K562 (cell line): ENCODE measurements around the gene FBRS. TPM values are rescaled to one million over a fixed set of nuclear protein-coding genes. Genes with fewer than 3 reads are reported as not detected.
A peak's percentile ranks its signal among the peaks of the same experiment; 100 is the strongest.

ENCODE experiments used
- BRCA1 ChIP-seq, 2 experiments: fragments of 450-650 bp in 1 of 2; sonication (generic) in 1 of 2; formaldehyde crosslinking in 1 of 2; IDR thresholded peaks; 2 replicates each; pipeline versions ENCODE4 v1.5.0 to v1.6.1; 2017 to 2020; ENCODE audit warnings: mild to moderate bottlenecking in 1 of 2, missing genetic modification reagents in 1 of 2
- ELF2 ChIP-seq: fragments of 250-450 bp; sonication (Bioruptor Pico); IDR thresholded peaks from 2 replicates; pipeline ENCODE4 v1.5.0; 2021; ENCODE audit warnings: mild to moderate bottlenecking
- GATAD2A ChIP-seq: fragments of 450-650 bp; IDR thresholded peaks from 2 replicates; pipeline ENCODE4 v1.6.1; 2017
- HDGF ChIP-seq: fragments of 450-650 bp; IDR thresholded peaks from 2 replicates; pipeline ENCODE4 v1.6.1; 2016
- HMGN3 ChIP-seq: IDR thresholded peaks from 2 replicates; pipeline ENCODE4 v1.6.1; 2011; ENCODE audit warnings: borderline replicate concordance, low read depth, mild to moderate bottlenecking, mixed read lengths, low read length; ENCODE audit not compliant: insufficient read length; ENCODE audit errors: extremely low read depth
- IFI16 ChIP-seq: fragments of 250-450 bp; sonication (Bioruptor Pico); IDR thresholded peaks from 2 replicates; pipeline ENCODE4 v2.1.2; 2022; ENCODE audit warnings: mild to moderate bottlenecking, inconsistent platforms
- ILF3 ChIP-seq: fragments of 450-650 bp; IDR thresholded peaks from 2 replicates; pipeline ENCODE4 v1.6.1; 2018; ENCODE audit warnings: antibody characterized with exemption, mild to moderate bottlenecking, moderate library complexity, borderline replicate concordance
- KLF6 ChIP-seq: fragments of 250-450 bp; sonication (Bioruptor Pico); IDR thresholded peaks from 2 replicates; pipeline ENCODE4 v1.4.0; 2020; ENCODE audit warnings: mild to moderate bottlenecking, moderate library complexity, borderline replicate concordance
- NELFE ChIP-seq: IDR thresholded peaks from 2 replicates; pipeline ENCODE4 v1.6.1; 2011; ENCODE audit warnings: mild to moderate bottlenecking; ENCODE audit not compliant: insufficient read depth, insufficient read length
- POLR3G ChIP-seq: IDR thresholded peaks from 2 replicates; pipeline ENCODE4 v1.6.1; 2011; ENCODE audit not compliant: insufficient read length, insufficient replicate concordance; ENCODE audit errors: extremely low read depth
- PYGO2 ChIP-seq: fragments of 450-650 bp; IDR thresholded peaks from 2 replicates; pipeline ENCODE4 v1.6.1; 2016; ENCODE audit warnings: mild to moderate bottlenecking, missing genetic modification characterization, moderate library complexity, missing compliant biosample characterization
- RCOR1 ChIP-seq, 2 experiments: IDR thresholded peaks; 2 replicates each; pipeline ENCODE4 v1.6.1; 2012; ENCODE audit warnings: low read depth in 2 of 2, low read length in 2 of 2, borderline replicate concordance in 1 of 2, improper control_type of control experiment in 1 of 2
- TGIF2 ChIP-seq: sonication (generic); formaldehyde crosslinking; IDR thresholded peaks from 2 replicates; pipeline ENCODE4 v1.8.1; 2022; ENCODE audit warnings: mild to moderate bottlenecking, missing genetic modification reagents, moderate library complexity
- ZC3H4 ChIP-seq: sonication (generic); formaldehyde crosslinking; IDR thresholded peaks from 2 replicates; pipeline ENCODE4 v1.9.0; 2021; ENCODE audit warnings: missing genetic modification reagents, borderline replicate concordance
- ZNF232 ChIP-seq: sonication (generic); formaldehyde crosslinking; IDR thresholded peaks from 2 replicates; pipeline ENCODE4 v1.8.0; 2022; ENCODE audit warnings: mild to moderate bottlenecking, missing genetic modification reagents
- ZNF551 ChIP-seq: fragments of 250-450 bp; sonication (Bioruptor Pico); IDR thresholded peaks from 2 replicates; pipeline ENCODE4 v1.5.0; 2021; ENCODE audit warnings: mild to moderate bottlenecking, moderate library complexity
- ZNF778 ChIP-seq: fragments of 450-650 bp; formaldehyde crosslinking; IDR thresholded peaks from 2 replicates; pipeline ENCODE4 v1.4.0; 2020; ENCODE audit warnings: mild to moderate bottlenecking, moderate library complexity
- polyA plus RNA-seq, 8 experiments: library from polyadenylated mRNA; depleted of rRNA in 4 of 8; stranded (reverse) in 5 of 8; unstranded in 3 of 8; fragments of >200 nt; fragmentation: Nextera tagmentation in 2 of 8; fragmentation: Illumina TruSeq in 1 of 8; extraction: Ambion mirVana in 2 of 8; extraction: Trizol in 1 of 8; gene quantifications; 2 replicates each; pipeline versions ENCODE4 v1.2.1 to v1.2.3, GENCODE V29; 2011 to 2014; ENCODE audit warnings: inconsistent platforms in 1 of 8, missing spikeins in 1 of 8
- total RNA-seq, 7 experiments: library from RNA; depleted of rRNA in 6 of 7; stranded (reverse); fragments of >200 nt in 6 of 7; fragmentation: Illumina TruSeq in 2 of 7; extraction: Trizol in 2 of 7; gene quantifications; 2 replicates each; pipeline versions ENCODE4 v1.2.1 to v1.2.3, GENCODE V29; 2011 to 2021; ENCODE audit warnings: low replicate concordance in 1 of 7
- TF ChIP-seq, protein P1 (sequence below): fragments of 250-450 bp; sonication (Bioruptor Pico); IDR thresholded peaks from 2 replicates; pipeline ENCODE4 v1.5.0; 2020; ENCODE audit warnings: mild to moderate bottlenecking
- TF ChIP-seq, protein P2 (sequence below): IDR thresholded peaks from 2 replicates; pipeline ENCODE4 v1.6.1; 2014; ENCODE audit warnings: antibody characterized with exemption
- TF ChIP-seq, protein P3 (sequence below): fragments of 450-650 bp; conservative IDR thresholded peaks from 2 replicates; pipeline ENCODE4 v1.6.1; 2016; ENCODE audit warnings: missing genetic modification characterization, low read depth, mild to moderate bottlenecking, missing compliant biosample characterization, moderate library complexity
- TF ChIP-seq, protein P4 (sequence below): fragments of 250-450 bp; sonication (Bioruptor Pico); IDR thresholded peaks from 2 replicates; pipeline ENCODE4 v1.5.0; 2021
- TF ChIP-seq, protein P5 (sequence below): sonication (generic); formaldehyde crosslinking; IDR thresholded peaks from 2 replicates; pipeline ENCODE4 v1.5.0; 2020; ENCODE audit warnings: missing genetic modification reagents

FBRS gene
- total and polyA plus RNA-seq, 9 of the 15 experiments (the other 6 are each of a cell fraction or from before 2014, with no cell fraction given): 0.32 to 59.5 (median 13.1) TPM

DNA sequence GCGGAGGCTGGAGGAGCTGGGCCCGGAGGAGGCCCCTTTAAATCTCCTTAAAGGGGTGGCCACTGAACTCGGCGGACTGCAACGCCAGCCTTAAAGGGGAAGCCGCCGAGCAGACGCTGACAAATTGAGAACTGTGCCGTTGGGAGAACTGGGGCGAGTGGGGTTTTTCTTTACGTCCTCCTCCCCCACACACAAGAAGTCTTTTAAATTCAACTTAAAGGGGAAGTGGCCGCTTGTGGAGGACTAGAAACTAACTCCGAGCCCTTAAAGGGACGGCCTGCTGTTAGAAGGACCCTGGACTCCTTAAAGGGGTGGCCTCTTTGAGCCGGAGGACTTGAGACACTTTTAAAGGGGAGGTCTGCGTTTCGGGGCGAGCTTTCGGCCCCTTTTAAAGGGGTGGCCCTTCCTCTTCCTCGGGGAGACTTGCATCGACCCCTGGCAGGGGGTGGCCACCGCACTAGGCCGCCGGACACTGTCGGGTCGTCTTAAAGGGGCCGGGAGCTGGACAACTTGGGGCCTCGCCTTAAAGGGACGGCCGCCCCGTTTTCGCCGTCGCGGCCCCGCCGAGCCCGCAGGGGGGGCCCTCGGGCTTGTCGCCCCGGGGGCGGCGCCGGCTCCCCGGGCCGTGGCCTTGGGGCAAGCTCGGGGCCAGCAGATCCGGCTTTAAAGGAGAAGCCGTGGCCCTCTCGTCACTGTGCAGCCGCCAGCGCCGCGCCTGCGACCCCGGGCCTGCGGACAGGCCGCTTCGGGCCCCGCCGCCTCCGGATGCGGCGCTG is 688 bp downstream of the FBRS start (continued):
- TF ChIP-seq, protein P1, sequence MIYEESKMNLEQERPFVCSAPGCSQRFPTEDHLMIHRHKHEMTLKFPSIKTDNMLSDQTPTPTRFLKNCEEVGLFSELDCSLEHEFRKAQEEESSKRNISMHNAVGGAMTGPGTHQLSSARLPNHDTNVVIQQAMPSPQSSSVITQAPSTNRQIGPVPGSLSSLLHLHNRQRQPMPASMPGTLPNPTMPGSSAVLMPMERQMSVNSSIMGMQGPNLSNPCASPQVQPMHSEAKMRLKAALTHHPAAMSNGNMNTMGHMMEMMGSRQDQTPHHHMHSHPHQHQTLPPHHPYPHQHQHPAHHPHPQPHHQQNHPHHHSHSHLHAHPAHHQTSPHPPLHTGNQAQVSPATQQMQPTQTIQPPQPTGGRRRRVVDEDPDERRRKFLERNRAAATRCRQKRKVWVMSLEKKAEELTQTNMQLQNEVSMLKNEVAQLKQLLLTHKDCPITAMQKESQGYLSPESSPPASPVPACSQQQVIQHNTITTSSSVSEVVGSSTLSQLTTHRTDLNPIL (CRISPR knock-in tag): 0 out of 2 replicates have a peak, but pooled peaks have one; percentile 55
- TF ChIP-seq POLR3G (no peak), IFI16 (CRISPR knock-in tag) (no peak), ZNF778 (CRISPR knock-in tag) (no peak), PYGO2 (tag) (no peak), GATAD2A (no peak), HMGN3 (peak; percentile 75), ZNF232 (CRISPR knock-in tag) (no peak), ZC3H4 (no peak), ZNF551 (CRISPR knock-in tag) (no peak), ELF2 (CRISPR knock-in tag) (no peak), BRCA1 (IDR thresholded peaks at IDR 0.05) (no peak), BRCA1 (CRISPR knock-in tag; IDR thresholded peaks at IDR 0.05) (no peak), KLF6 (CRISPR knock-in tag) (no peak), NELFE (no peak), HDGF (no peak), ILF3 (0 out of 2 replicates have a peak, but pooled peaks have one; percentile 27), RCOR1 (IDR thresholded peaks at IDR 0.05; ENCODE audit: borderline replicate concordance in 1 of 2, low read depth in 2 of 2, low read length in 2 of 2) (no peak), TGIF2 (CRISPR knock-in tag) (no peak)
- TF ChIP-seq, protein P2, sequence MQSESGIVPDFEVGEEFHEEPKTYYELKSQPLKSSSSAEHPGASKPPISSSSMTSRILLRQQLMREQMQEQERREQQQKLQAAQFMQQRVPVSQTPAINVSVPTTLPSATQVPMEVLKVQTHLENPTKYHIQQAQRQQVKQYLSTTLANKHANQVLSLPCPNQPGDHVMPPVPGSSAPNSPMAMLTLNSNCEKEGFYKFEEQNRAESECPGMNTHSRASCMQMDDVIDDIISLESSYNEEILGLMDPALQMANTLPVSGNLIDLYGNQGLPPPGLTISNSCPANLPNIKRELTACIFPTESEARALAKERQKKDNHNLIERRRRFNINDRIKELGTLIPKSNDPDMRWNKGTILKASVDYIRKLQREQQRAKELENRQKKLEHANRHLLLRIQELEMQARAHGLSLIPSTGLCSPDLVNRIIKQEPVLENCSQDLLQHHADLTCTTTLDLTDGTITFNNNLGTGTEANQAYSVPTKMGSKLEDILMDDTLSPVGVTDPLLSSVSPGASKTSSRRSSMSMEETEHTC: no peak
- TF ChIP-seq, protein P3, sequence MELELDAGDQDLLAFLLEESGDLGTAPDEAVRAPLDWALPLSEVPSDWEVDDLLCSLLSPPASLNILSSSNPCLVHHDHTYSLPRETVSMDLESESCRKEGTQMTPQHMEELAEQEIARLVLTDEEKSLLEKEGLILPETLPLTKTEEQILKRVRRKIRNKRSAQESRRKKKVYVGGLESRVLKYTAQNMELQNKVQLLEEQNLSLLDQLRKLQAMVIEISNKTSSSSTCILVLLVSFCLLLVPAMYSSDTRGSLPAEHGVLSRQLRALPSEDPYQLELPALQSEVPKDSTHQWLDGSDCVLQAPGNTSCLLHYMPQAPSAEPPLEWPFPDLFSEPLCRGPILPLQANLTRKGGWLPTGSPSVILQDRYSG (tag): no peak
- TF ChIP-seq, protein P4, sequence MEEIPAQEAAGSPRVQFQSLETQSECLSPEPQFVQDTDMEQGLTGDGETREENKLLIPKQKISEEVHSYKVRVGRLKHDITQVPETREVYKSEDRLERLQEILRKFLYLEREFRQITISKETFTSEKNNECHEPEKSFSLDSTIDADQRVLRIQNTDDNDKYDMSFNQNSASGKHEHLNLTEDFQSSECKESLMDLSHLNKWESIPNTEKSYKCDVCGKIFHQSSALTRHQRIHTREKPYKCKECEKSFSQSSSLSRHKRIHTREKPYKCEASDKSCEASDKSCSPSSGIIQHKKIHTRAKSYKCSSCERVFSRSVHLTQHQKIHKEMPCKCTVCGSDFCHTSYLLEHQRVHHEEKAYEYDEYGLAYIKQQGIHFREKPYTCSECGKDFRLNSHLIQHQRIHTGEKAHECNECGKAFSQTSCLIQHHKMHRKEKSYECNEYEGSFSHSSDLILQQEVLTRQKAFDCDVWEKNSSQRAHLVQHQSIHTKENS: no peak
- TF ChIP-seq, protein P5, sequence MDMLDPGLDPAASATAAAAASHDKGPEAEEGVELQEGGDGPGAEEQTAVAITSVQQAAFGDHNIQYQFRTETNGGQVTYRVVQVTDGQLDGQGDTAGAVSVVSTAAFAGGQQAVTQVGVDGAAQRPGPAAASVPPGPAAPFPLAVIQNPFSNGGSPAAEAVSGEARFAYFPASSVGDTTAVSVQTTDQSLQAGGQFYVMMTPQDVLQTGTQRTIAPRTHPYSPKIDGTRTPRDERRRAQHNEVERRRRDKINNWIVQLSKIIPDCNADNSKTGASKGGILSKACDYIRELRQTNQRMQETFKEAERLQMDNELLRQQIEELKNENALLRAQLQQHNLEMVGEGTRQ (CRISPR knock-in tag): no peak
